HG03442 (cell line): ENCODE results near the gene NET1.
"Not testable (repeated sequence)": the region's sequence is repeated elsewhere in the genome, so short reads cannot be mapped to it uniquely, and the experiment has no call there.

Source experiments
- ATAC-seq: cut with Tn5 transposase; IDR thresholded peaks from one replicate; pipeline ENCODE4 v1.9.1; 2021; ENCODE audit warnings: mild to moderate bottlenecking, moderate library complexity; ENCODE audit not compliant: unreplicated experiment

NET1 gene

DNA sequence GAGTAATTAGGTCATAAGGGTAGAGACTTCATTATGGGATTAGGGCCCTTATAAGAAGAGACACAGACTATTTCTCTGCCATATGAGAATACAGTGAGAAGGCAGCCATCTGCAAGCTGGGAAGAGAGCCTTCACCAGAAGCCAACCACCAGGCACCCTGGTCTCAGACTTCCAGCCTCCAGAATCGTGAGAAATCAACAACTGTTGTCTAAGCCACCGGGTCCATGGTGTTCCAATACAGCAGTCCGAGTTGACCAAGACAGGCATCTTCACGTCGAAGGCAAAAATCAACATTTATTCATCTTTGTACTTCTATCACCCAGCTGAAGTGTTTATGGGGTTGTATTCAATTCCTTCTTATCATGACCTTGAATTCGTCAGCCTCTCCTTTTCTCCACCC, 13.0 kb upstream of the NET1 start:
- no peak for ATAC-seq

- ATAC-seq: no peak
These were observed 11.7 kb upstream of the NET1 start for GRCh38 chr10:5400468-5401240.

GRCh38 chr10:5402798-5403197, 9.6 kb upstream of the NET1 start:
- no peak for ATAC-seq

- ATAC-seq: no peak
These were observed 7.9 kb upstream of the NET1 start, which contains the start of gene TUBAL3 for GRCh38 chr10:5404208-5405041. TUBAL3 (minus strand) TSS chr10:5404828; CDS start chr10:5404792, 36 bp downstream.

GRCh38 chr10:5406918-5407317, 5.4 kb upstream of the NET1 start:
- ATAC-seq: no peak

- not testable (repeated sequence) for ATAC-seq
These were observed 1.6 kb upstream of the NET1 start for GRCh38 chr10:5410787-5411186.

DNA sequence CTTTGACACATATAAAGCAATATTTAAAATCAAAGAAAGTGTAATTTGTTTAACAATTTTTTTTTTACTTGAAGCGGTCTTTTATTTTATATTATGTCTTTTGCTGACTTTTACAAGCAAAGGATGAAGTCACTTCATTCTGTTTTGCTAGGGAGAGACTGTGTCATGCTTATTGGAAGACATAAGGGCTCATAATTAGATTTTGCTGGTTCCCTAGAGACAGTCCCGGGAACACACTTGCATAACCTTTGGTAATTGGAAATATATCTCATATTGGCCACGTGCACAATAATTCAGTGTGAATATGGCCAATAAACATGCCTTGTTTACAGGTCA, 448 bp upstream of the NET1 start:
- ATAC-seq: no peak

- no peak for ATAC-seq
These were observed 918 bp downstream of the NET1 start for GRCh38 chr10:5413012-5413938.

DNA sequence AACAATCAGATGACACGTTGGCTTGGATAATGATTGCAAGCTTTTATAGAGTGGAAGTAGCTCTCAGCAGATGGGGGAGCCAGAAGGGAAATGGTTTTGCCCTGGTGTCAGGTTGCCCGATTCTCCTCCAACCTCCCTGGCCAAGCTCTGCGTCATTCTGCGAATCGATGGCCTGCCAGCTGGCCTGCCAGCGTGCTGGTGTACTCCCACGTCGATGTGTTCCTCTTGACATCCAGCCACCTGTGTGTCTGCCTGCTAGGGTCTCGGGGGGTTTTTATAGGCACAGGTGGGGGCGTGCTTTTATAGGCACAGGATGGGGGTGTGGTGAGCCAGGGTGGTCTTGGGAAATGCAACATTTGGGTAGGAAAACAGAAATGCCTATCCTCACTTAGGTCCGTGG, 4.6 kb downstream of the NET1 start:
- no peak for ATAC-seq

- no peak for ATAC-seq
These were observed 6.2 kb downstream of the NET1 start for GRCh38 chr10:5418584-5418983.

DNA sequence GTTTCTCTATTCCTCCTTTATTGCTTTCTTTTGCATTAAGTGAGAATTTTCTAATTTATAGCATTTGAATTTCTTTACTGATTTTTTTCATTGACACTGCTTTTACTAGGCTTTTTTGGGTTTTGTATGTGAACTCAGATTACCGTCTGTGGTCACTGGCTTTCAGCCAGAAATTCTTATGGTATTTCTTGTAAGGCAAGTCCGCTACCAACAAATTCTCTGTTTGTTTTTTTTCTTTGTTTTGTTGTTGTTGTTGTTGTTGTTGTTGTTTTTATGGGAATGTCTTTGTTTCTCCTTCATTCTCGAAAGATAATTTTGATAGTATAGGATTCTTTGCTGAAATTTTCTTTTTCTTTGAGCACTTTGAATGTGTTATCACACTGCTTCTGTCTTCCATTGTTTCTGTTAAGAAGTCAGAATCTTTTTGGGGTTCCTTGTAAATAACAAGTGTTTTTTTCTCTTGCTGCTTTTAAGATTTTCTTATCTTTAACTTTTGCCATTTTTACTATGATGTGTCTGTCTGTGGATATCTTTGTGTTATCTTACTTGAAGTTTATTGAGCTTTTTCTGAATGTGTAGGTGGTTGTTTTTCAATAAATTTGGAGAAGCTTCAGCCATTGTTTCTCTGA, 7.2 kb downstream of the NET1 start:
- ATAC-seq: no peak

DNA sequence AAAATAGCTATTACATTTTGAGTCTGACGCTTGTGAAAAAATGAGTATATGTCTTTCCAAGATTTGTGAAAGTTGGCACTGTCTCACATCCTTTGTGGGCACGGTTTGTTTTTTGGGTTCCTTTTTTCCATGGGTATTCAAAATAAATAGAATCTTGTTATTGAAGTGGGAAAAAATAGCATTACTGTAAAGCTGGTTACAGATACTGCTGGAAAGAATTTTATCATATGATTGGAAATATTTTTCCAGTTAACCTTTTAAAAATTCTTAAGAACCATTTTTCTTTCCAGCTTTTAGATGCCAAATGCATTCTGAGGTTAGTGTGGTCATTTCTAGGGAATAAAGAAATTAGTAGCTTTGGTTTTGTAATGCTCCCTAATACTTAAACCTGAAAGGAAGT, 11.4 kb downstream of the NET1 start:
- ATAC-seq: no peak

- no peak for ATAC-seq
These were observed 12.4 kb downstream of the NET1 start for GRCh38 chr10:5424751-5425150.

GRCh38 chr10:5428133-5428532, 15.8 kb downstream of the NET1 start:
- ATAC-seq: no peak

GRCh38 chr10:5433182-5433581, 20.8 kb downstream of the NET1 start:
- ATAC-seq: no peak

GRCh38 chr10:5434017-5434753, 21.8 kb downstream of the NET1 start:
- no peak for ATAC-seq

DNA sequence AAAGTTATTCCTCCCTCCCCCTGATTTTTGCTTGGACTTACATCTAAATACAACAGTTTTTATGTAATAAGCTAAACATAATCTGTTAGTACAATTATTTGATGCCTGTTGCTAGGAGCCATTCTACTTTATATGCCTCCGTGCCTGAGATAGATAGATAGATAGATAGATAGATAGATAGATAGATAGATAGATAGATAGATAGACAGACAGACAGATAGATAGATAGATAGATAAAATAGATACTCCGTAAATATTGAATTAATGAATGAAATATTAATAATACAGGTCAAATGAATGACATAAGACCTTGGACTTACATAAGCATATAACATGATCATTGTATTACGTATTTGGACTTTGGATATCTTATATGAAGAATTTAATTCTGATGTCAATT, 23.0 kb downstream of the NET1 start:
- ATAC-seq: no peak

DNA sequence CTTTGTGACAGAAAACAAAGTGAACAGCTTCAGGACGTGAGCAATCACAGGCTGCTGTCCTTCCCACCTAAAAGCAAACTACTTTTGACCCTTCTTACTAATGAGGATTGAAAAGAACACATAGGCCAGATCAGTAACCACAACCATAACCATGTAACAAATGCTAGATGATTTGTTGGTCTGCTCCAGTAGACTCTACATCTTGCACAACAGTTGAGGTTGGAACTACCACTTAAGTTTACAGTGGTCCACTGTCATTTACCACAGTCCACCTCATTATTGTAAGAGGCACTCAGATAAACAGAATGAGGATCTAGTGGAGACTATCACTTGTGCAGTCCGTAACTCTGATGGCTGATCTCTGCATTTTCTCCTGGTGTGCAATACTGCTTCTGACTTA, 27.8 kb downstream of the NET1 start:
- no peak for ATAC-seq

DNA sequence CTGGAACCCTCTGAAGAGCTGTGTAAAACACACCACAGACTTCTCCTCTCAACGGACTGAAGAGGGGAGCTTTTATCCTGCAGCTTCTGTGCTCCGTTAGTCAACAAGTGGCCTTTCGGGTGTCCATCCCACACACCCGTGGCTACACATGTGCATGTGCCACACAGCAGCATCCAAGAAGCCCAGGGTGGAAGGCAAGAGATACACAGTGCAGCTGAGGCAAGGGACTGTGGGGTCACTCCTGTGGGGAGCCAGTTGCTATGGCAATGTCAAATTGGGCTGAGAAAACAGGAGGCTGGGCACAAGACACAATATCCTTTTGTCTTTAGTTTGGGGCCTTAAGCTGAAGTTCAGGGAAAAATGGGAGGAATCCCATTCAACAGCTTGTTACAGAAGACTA, 28.7 kb downstream of the NET1 start:
- ATAC-seq: no peak
